Upper lobe of left lung (tissue), 4 donors: ENCODE measurements around the gene MAML2.

Experiments
- EP300 ChIP-seq, 4 donors: sonication (generic); formaldehyde crosslinking; IDR thresholded peaks; one replicate each; pipeline ENCODE4 v1.5.1; 2017; ENCODE audit warnings: antibody characterized with exemption in 4 of 4, control low read depth in 2 of 4
- POLR2A ChIP-seq, 4 donors: fragments of 450-650 bp; IDR thresholded peaks; one replicate each; pipeline ENCODE4 v1.5.1; 2016 to 2017; ENCODE audit warnings: antibody characterized with exemption in 4 of 4, mild to moderate bottlenecking in 2 of 4
- POLR2AphosphoS5 ChIP-seq, 2 donors: sonication (generic); formaldehyde crosslinking; IDR thresholded peaks; one replicate each; pipeline ENCODE4 v1.5.1; 2017; ENCODE audit warnings: antibody characterized with exemption in 2 of 2
- TF ChIP-seq, protein P1 (sequence below), 6 experiments: fragments of 450-650 bp in 4 of 6; fragments of 200-600 bp in 2 of 6; sonication (generic) in 2 of 6; IDR thresholded peaks; one replicate each; pipeline ENCODE4 v1.5.1; 2016 to 2019; ENCODE audit warnings: antibody characterized with exemption in 6 of 6

DNA sequence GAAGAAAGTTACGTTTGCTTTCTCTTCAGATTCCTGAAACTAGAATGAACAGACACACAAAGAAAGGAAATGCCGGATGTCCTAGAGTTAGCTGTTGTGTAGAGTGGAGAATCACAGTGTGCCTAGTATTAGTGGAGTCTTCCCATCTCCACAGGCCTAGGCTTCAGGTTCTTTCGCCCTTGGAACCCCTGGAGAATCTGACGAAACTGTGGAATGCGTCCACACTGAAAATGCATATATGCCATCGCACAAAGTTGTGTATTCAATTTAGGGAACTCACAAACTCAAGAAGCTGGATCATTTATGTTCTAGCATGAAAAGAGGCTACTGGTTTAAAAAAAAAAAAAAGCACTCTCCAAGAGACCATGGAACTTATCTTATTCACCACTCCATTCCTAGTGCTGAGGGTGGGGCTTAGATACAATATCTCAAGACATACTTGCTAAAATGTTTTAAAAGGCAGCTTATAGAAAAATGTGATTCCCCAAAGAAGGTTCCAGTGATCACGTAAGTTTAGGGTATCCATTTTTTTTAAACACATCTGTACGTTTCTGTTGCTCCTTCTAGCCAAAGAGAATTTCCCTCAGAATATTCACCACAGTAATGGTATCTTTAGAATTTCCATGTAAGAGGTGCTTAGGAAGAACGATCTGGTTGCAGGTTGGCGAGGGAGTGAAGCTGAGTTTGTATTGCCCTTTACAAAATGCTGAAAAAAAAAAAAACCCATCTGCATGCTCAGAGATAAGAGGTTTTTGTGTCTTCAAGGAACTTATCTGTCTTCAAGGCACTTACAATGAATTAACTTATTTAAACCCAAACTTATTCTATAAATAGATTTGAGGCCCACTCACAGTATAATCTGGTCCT lies 20.0 kb downstream of the MAML2 start:
- TF ChIP-seq, protein P1, sequence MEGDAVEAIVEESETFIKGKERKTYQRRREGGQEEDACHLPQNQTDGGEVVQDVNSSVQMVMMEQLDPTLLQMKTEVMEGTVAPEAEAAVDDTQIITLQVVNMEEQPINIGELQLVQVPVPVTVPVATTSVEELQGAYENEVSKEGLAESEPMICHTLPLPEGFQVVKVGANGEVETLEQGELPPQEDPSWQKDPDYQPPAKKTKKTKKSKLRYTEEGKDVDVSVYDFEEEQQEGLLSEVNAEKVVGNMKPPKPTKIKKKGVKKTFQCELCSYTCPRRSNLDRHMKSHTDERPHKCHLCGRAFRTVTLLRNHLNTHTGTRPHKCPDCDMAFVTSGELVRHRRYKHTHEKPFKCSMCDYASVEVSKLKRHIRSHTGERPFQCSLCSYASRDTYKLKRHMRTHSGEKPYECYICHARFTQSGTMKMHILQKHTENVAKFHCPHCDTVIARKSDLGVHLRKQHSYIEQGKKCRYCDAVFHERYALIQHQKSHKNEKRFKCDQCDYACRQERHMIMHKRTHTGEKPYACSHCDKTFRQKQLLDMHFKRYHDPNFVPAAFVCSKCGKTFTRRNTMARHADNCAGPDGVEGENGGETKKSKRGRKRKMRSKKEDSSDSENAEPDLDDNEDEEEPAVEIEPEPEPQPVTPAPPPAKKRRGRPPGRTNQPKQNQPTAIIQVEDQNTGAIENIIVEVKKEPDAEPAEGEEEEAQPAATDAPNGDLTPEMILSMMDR (IDR thresholded peaks at IDR 0.05) = no peak
- TF ChIP-seq POLR2A (IDR thresholded peaks at IDR 0.05) (no peak), POLR2AphosphoS5 (IDR thresholded peaks at IDR 0.05) (no peak), EP300 (IDR thresholded peaks at IDR 0.05) (no peak)
